Measurements from ENCODE around the gene HEXD. TPM values are rescaled to one million over a fixed set of nuclear protein-coding genes. Genes with fewer than 3 reads are reported as not detected.

Gene HEXD
- total and polyA plus RNA-seq, 4 experiments from 2014 or later: 12.6 to 113 (median 60.2) TPM

GRCh38 chr17:82388223-82388921 is 29.8 kb upstream of the HEXD start:
- H3K4me1 Mint-ChIP-seq: peaks cover 0 to 5% (median 1%) of the 10 kb centered on the region in 4 donors
- Histone ChIP-seq H3K27ac (ENCODE audit: low read depth, low read length) (no peak overlapping the region), H3K4me3 (ENCODE audit: low read length in 2 of 2) (no peak overlapping the region), H3K36me3 (ENCODE audit: insufficient read depth, low read length) (no peaks in the 10 kb centered on the region), H3K9me3 (ENCODE audit: control insufficient read depth in 1 of 2, low read length in 2 of 2) (no peaks in the 10 kb centered on the region), H3K27me3 (ENCODE audit: insufficient read depth, low read length) (no peaks in the 10 kb centered on the region), H3K4me1 (ENCODE audit: insufficient read depth, low read length) (no peaks in the 10 kb centered on the region)
- H3K27me3 Mint-ChIP-seq: peaks cover 0 to 6% of the 10 kb centered on the region in 2 donors
- H3K9me3 Mint-ChIP-seq: no peaks in the 10 kb centered on the region
- no peak overlapping the region for H3K4me3 Mint-ChIP-seq
- peaks cover 4 to 5% of the 10 kb centered on the region in 2 donors for H3K36me3 Mint-ChIP-seq
- H3K27ac Mint-ChIP-seq: no peak overlapping the region
- DNase-seq: no peak
- ChIA-PET POLR2A (ENCODE audit: partially characterized antibody) (no interaction called here), CTCF (ENCODE audit: partially characterized antibody) (no interaction called here)
- intact Hi-C loops (cut with micrococcal nuclease): no loop called here

DNA sequence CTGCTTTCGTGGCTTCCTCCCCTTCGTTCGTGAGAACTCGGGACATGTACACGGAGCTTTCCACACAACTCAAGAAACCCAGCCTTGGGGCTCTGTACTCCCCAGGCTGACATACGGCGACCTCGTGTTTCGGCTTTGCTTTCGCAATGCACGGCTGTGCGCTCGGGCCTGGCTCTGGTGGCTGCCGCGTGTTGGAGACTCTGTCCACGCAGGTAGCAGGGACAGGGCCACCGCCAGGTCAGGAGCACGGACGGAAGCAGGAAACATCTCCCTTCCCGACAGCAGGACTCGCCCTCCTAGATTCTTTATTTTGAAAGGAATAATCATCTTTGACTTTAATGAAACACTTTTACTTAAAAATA is 29.2 kb upstream of the HEXD start:
- Histone ChIP-seq H3K36me3 (ENCODE audit: insufficient read depth, low read length) (no peaks in the 10 kb centered on the region), H3K4me1 (ENCODE audit: insufficient read depth, low read length) (no peaks in the 10 kb centered on the region), H3K4me3 (ENCODE audit: low read length in 2 of 2) (no peak overlapping the region), H3K9me3 (ENCODE audit: control insufficient read depth in 1 of 2, low read length in 2 of 2) (no peaks in the 10 kb centered on the region), H3K27ac (ENCODE audit: low read depth, low read length) (no peak overlapping the region), H3K27me3 (ENCODE audit: insufficient read depth, low read length) (no peaks in the 10 kb centered on the region)
- DNase-seq: no peak
- H3K4me3 Mint-ChIP-seq: no peak overlapping the region
- no peaks in the 10 kb centered on the region for H3K9me3 Mint-ChIP-seq
- H3K27me3 Mint-ChIP-seq: peaks cover 0 to 4% of the 10 kb centered on the region in 2 donors
- H3K36me3 Mint-ChIP-seq: peaks cover 5 to 9% of the 10 kb centered on the region in 2 donors
- ChIA-PET POLR2A (ENCODE audit: partially characterized antibody) (no interaction called here), CTCF (ENCODE audit: partially characterized antibody) (no interaction called here)
- intact Hi-C loops (cut with micrococcal nuclease): no loop called here
- no peak overlapping the region for H3K27ac Mint-ChIP-seq
- peaks cover 0 to 5% (median 1%) of the 10 kb centered on the region in 4 donors for H3K4me1 Mint-ChIP-seq

GRCh38 chr17:82389379-82389778 is 28.8 kb upstream of the HEXD start:
- Histone ChIP-seq H3K4me3 (ENCODE audit: low read length in 2 of 2) (no peak overlapping the region), H3K36me3 (ENCODE audit: insufficient read depth, low read length) (no peaks in the 10 kb centered on the region), H3K27ac (ENCODE audit: low read depth, low read length) (no peak overlapping the region), H3K9me3 (ENCODE audit: control insufficient read depth in 1 of 2, low read length in 2 of 2) (no peaks in the 10 kb centered on the region), H3K4me1 (ENCODE audit: insufficient read depth, low read length) (no peaks in the 10 kb centered on the region), H3K27me3 (ENCODE audit: insufficient read depth, low read length) (no peaks in the 10 kb centered on the region)
- H3K36me3 Mint-ChIP-seq: peaks cover 9% of the 10 kb centered on the region in 2 donors
- H3K9me3 Mint-ChIP-seq: peaks cover 0 to 2% (median 0%) of the 10 kb centered on the region in 8 donors
- CTCF ChIA-PET (ENCODE audit: partially characterized antibody): no interaction called here
- POLR2A ChIA-PET (ENCODE audit: partially characterized antibody): no interaction called here
- no peak overlapping the region for H3K4me3 Mint-ChIP-seq
- peaks cover 0 to 3% of the 10 kb centered on the region in 2 donors for H3K27me3 Mint-ChIP-seq
- peaks cover 0 to 5% (median 1%) of the 10 kb centered on the region in 4 donors for H3K4me1 Mint-ChIP-seq
- intact Hi-C loops (cut with micrococcal nuclease): no loop called here
- DNase-seq: no peak
- no peak overlapping the region for H3K27ac Mint-ChIP-seq

DNA sequence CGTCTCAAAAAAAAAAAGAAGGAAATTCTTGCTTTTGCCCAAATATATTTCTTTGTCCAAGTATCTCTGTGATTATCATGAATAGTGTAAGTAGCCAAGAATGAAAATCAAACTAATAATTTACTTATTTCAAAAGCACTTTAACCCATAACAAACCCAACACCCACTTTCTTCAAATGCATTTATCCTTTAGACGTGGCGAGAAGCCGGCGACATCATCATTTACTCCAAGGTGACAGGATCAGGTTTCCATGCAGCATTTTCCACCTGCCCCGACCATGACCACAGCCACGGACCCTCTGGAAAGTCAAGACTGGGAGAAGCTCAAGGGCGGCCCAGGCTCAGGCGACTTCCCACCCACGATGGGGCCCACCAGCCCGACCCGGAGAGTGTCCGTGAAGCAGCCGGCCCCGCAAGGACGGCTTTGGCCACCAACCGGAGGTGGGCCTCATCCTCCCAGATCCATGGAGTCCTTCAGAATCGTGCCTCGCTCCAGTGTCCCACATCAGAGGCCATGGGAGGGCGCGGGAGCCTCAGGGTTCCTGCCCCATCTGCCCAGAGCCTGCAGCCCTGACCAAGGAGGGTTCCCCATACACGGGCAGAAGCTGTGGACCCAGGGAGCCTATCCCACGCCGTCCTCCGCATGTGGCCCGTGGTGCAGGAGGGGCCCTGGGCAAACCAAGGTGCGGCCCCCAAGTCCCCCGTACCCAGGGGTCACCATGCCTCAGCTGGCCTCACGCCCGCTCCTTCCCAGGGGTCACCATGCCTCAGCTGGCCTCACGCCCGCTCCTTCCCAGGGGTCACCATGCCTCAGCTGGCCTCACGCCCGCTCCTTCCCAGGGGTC is 27.9 kb upstream of the HEXD start:
- peaks cover 0 to 2% (median 0%) of the 10 kb centered on the region in 8 donors for H3K9me3 Mint-ChIP-seq
- ChIA-PET POLR2A (ENCODE audit: partially characterized antibody) (no interaction called here), CTCF (ENCODE audit: partially characterized antibody) (no interaction called here)

GRCh38 chr17:82390860-82391435 is 27.2 kb upstream of the HEXD start:
- POLR2A ChIA-PET (ENCODE audit: partially characterized antibody): no interaction called here
- H3K4me1 ChIP-seq (ENCODE audit: insufficient read depth, low read length): no peaks in the 10 kb centered on the region
- Mint-ChIP-seq H3K27ac (no peak overlapping the region), H3K9me3 (peaks cover 0 to 2% (median 0%) of the 10 kb centered on the region in 8 donors), H3K4me1 (peaks cover 0 to 8% (median 1%) of the 10 kb centered on the region in 4 donors), H3K4me3 (no peak overlapping the region), H3K27me3 (peaks cover 0 to 3% of the 10 kb centered on the region in 2 donors), H3K36me3 (peaks cover 9 to 15% of the 10 kb centered on the region in 2 donors)
- H3K36me3 ChIP-seq (ENCODE audit: insufficient read depth, low read length): no peaks in the 10 kb centered on the region
- no peaks in the 10 kb centered on the region for H3K9me3 ChIP-seq (ENCODE audit: control insufficient read depth in 1 of 2, low read length in 2 of 2)
- intact Hi-C loops (cut with micrococcal nuclease): no loop called here
- no peak for DNase-seq
- CTCF ChIA-PET (ENCODE audit: partially characterized antibody): no interaction called here
- H3K4me3 ChIP-seq (ENCODE audit: low read length in 2 of 2): no peak overlapping the region
- H3K27ac ChIP-seq (ENCODE audit: low read depth, low read length): no peak overlapping the region
- H3K27me3 ChIP-seq (ENCODE audit: insufficient read depth, low read length): no peaks in the 10 kb centered on the region

More for the DNA sequence above, 27.9 kb upstream of the HEXD start:
- Mint-ChIP-seq H3K27ac (no peak overlapping the region), H3K4me1 (peaks cover 0 to 5% (median 1%) of the 10 kb centered on the region in 4 donors), H3K36me3 (peaks cover 9 to 12% of the 10 kb centered on the region in 2 donors), H3K4me3 (no peak overlapping the region), H3K27me3 (peaks cover 0 to 3% of the 10 kb centered on the region in 2 donors)
- Histone ChIP-seq H3K27ac (ENCODE audit: low read depth, low read length) (no peak overlapping the region), H3K36me3 (ENCODE audit: insufficient read depth, low read length) (no peaks in the 10 kb centered on the region), H3K27me3 (ENCODE audit: insufficient read depth, low read length) (no peaks in the 10 kb centered on the region), H3K4me3 (ENCODE audit: low read length in 2 of 2) (no peak overlapping the region), H3K4me1 (ENCODE audit: insufficient read depth, low read length) (no peaks in the 10 kb centered on the region), H3K9me3 (ENCODE audit: control insufficient read depth in 1 of 2, low read length in 2 of 2) (no peaks in the 10 kb centered on the region)
- DNase-seq: no peak
- intact Hi-C loops (cut with micrococcal nuclease): no loop called here

- Mint-ChIP-seq H3K4me3 (no peak overlapping the region), H3K27ac (no peak overlapping the region), H3K36me3 (peaks cover 12 to 18% of the 10 kb centered on the region in 2 donors), H3K9me3 (peaks cover 0 to 2% (median 0%) of the 10 kb centered on the region in 8 donors), H3K27me3 (peaks cover 0 to 3% of the 10 kb centered on the region in 2 donors), H3K4me1 (peaks cover 0 to 11% (median 1%) of the 10 kb centered on the region in 4 donors)
- no peak overlapping the region for H3K27ac ChIP-seq (ENCODE audit: low read depth, low read length)
- no peaks in the 10 kb centered on the region for H3K36me3 ChIP-seq (ENCODE audit: insufficient read depth, low read length)
- no peak overlapping the region for H3K4me3 ChIP-seq (ENCODE audit: low read length in 2 of 2)
- POLR2A ChIA-PET (ENCODE audit: partially characterized antibody): no interaction called here
- intact Hi-C loops (cut with micrococcal nuclease): no loop called here
- H3K27me3 ChIP-seq (ENCODE audit: insufficient read depth, low read length): no peaks in the 10 kb centered on the region
- H3K4me1 ChIP-seq (ENCODE audit: insufficient read depth, low read length): no peaks in the 10 kb centered on the region
- H3K9me3 ChIP-seq (ENCODE audit: control insufficient read depth in 1 of 2, low read length in 2 of 2): no peaks in the 10 kb centered on the region
- CTCF ChIA-PET (ENCODE audit: partially characterized antibody): no interaction called here
- no peak for DNase-seq
Observed at GRCh38 chr17:82391496-82392066, 26.6 kb upstream of the HEXD start.

Data from CD4-positive, alpha-beta memory T cell (primary cell).